Left ventricle myocardium inferior (tissue), 1 donor: Measurements from ENCODE around the gene TCF4. TPM values are rescaled to one million over a fixed set of nuclear protein-coding genes. Genes with fewer than 3 reads are reported as not detected.

Experiments used
- DNase-seq: peaks from one replicate; pipeline ENCODE4 v3.0.0-alpha.2; 2020
- H3K27ac ChIP-seq: fragments of 200-600 bp; replicated peaks from 2 replicates; pipeline ENCODE4 v1.8.0; 2021
- H3K27me3 ChIP-seq: fragments of 200-600 bp; 2 replicates; pipeline ENCODE4 v1.8.0; 2021; ENCODE audit warnings: low read depth
- H3K36me3 ChIP-seq: fragments of 200-600 bp; 2 replicates; pipeline ENCODE4 v1.8.0; 2021
- H3K4me1 ChIP-seq: fragments of 200-600 bp; 2 replicates; pipeline ENCODE4 v1.8.0; 2021
- H3K4me3 ChIP-seq: fragments of 200-600 bp; 2 replicates; pipeline ENCODE4 v1.8.0; 2021; ENCODE audit warnings: mild to moderate bottlenecking, moderate library complexity
- H3K9me3 ChIP-seq: fragments of 200-600 bp; replicated peaks from 2 replicates; pipeline ENCODE4 v1.8.0; 2021
- intact Hi-C: fragments of 100-400 bp; cut with micrococcal nuclease; formaldehyde crosslinking; loops from one replicate; pipeline ENCODE4 v1.11.0; 2022
- total RNA-seq: library from RNA; stranded (reverse); fragmentation: NEBNext Ultra II Directional; extraction: Animal tissue kit (Norgen Biotek cat#: 25700); gene quantifications from one replicate; pipeline ENCODE4 v1.2.1, GENCODE V29; 2021
- TF ChIP-seq, protein P1 (sequence below): fragments of 200-600 bp; IDR thresholded peaks from 2 replicates; pipeline ENCODE4 v1.8.0; 2021; ENCODE audit warnings: antibody characterized with exemption, mild to moderate bottlenecking, borderline replicate concordance
- donor health status: DM: no; HTN: yes; CAD: no; lungs with severe emphysema.

The TCF4 gene
- total RNA-seq, 1 donor from 2014 or later, result 58.9 TPM

DNA sequence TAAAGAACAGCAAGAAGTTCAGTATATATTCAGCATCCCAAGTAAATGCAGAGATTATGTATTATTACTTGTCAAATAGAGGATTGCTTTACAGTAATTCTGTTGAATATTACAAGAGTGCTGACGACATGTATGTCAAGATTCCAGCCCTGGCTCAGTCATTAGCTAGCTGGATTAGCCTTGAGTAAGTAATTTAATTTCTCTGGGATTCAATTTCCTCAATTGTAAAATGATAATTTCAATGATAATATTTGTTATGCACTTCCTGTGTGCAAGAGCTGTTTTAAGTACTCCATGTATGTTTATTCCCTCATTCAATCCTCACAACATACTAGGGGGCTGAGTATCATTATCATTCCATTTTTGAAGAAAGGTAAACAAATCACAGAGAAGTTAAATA, 44.0 kb downstream of the TCF4 start:
- Histone ChIP-seq H3K27ac (no peak overlapping the region), H3K4me1 (peaks cover 30% of the 10 kb centered on the region), H3K27me3 (no peaks in the 10 kb centered on the region), H3K4me3 (no peak overlapping the region), H3K9me3 (peaks cover 8% of the 10 kb centered on the region), H3K36me3 (no peaks in the 10 kb centered on the region)
- intact Hi-C loops, result no loop called here
- no peak for DNase-seq
- TF ChIP-seq, protein P1, sequence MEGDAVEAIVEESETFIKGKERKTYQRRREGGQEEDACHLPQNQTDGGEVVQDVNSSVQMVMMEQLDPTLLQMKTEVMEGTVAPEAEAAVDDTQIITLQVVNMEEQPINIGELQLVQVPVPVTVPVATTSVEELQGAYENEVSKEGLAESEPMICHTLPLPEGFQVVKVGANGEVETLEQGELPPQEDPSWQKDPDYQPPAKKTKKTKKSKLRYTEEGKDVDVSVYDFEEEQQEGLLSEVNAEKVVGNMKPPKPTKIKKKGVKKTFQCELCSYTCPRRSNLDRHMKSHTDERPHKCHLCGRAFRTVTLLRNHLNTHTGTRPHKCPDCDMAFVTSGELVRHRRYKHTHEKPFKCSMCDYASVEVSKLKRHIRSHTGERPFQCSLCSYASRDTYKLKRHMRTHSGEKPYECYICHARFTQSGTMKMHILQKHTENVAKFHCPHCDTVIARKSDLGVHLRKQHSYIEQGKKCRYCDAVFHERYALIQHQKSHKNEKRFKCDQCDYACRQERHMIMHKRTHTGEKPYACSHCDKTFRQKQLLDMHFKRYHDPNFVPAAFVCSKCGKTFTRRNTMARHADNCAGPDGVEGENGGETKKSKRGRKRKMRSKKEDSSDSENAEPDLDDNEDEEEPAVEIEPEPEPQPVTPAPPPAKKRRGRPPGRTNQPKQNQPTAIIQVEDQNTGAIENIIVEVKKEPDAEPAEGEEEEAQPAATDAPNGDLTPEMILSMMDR, result no peak

DNA sequence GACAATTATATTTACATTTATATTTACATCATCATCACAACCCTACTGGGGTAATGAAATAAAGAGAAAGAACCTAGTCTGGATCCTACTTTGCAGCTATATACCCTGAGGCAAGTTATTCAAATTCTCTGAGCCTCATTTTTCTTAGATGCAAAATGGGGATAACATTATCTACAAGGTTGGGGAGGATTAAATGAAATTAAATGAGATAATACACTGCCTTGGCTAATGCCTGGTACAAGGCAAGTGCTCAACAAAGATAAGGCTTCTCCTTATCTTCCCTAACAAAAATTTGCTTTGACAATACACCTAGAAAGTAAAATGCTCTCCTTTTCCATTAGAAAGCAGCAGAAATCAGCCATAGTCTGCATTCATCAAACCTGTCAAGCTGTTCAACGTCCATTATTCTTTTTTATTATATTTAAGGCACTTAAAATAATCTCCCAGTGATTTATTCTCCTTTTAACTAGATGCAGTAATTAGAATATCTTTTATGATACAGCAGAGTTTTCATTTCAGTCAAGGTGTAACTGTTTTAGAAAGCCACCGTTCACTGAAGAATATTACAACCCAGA, 44.8 kb downstream of the TCF4 start:
- Histone ChIP-seq H3K36me3 (no peaks in the 10 kb centered on the region), H3K4me3 (no peak overlapping the region), H3K27ac (no peak overlapping the region), H3K9me3 (peaks cover 10% of the 10 kb centered on the region), H3K27me3 (no peaks in the 10 kb centered on the region), H3K4me1 (peaks cover 25% of the 10 kb centered on the region)
- intact Hi-C loops, result no loop called here
- TF ChIP-seq, protein P1, result no peak
- no peak for DNase-seq

DNA sequence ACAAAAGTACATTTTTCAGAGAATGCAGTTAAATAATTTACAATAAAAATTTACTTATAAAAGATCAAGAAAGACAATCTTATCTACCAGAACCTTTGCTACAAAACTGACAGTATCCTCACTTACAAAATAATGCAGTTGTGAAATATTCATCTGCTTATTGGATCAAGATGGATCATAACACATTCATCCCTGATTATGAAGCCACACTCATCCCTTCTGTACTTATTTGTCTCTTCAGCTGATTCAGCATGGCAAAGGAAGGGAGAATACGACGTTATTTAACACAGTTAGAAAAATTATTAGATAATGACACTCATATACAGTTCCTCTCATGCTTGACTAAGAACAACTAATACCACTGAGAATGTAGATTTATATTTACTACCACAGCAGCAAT, 46.4 kb downstream of the TCF4 start:
- intact Hi-C loops, result no loop called here

DNA sequence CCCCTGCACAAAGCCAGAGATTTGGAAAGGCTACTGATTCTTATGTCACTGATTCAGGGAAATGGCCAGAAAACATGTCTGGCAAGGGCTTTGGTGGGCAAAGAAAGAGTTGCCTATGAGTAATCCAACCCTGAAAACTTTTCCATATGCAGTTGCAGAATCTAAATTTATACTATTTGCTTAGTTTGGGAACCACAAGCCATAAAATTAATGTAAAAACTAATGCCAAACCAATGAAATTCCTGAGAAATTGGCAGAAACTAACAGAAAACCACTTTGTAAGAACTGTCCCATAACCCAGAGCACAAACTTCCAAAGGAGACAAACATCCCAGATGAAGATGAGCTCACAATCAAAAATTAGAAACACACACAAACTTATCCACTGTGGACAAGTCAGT, 48.8 kb downstream of the TCF4 start:
- Histone ChIP-seq H3K27me3 (no peaks in the 10 kb centered on the region), H3K4me1 (peaks cover 5% of the 10 kb centered on the region), H3K27ac (no peak overlapping the region), H3K36me3 (no peaks in the 10 kb centered on the region), H3K9me3 (peaks cover 10% of the 10 kb centered on the region), H3K4me3 (no peak overlapping the region)
- intact Hi-C loops, result no loop called here
- no peak for DNase-seq
- TF ChIP-seq, protein P1, result no peak

More for the DNA sequence above, 46.4 kb downstream of the TCF4 start:
- DNase-seq, result no peak
- no peaks in the 10 kb centered on the region for H3K27me3 ChIP-seq
- no peaks in the 10 kb centered on the region for H3K36me3 ChIP-seq
- TF ChIP-seq, protein P1, result no peak
- no peak overlapping the region for H3K27ac ChIP-seq
- H3K4me1 ChIP-seq, result peaks cover 11% of the 10 kb centered on the region
- peaks cover 10% of the 10 kb centered on the region for H3K9me3 ChIP-seq
- no peak overlapping the region for H3K4me3 ChIP-seq

DNA sequence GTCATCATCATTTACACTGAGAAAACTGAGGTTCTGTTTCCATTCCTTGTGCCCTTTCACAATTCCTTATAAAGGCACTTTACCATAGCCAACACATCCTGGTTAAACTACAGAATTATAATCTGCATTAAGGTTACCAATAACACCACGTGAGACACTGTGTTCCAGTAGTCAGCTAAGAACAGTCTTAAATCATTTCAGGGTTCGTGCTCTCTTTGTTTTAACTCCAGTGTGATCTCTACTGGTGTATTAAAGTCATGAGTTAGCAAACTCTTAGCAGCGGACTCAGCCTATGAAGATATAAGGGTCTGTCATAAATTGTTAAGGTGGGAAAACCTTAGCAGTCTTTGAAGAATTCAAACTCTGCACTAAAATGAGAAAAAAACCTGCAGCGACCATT, 53.0 kb downstream of the TCF4 start:
- DNase-seq, result no peak
- Histone ChIP-seq H3K27me3 (no peaks in the 10 kb centered on the region), H3K27ac (no peak overlapping the region), H3K4me3 (no peak overlapping the region), H3K4me1 (peaks cover 4% of the 10 kb centered on the region), H3K36me3 (no peaks in the 10 kb centered on the region), H3K9me3 (peaks cover 10% of the 10 kb centered on the region)
- TF ChIP-seq, protein P1, result no peak
- intact Hi-C loops, result no loop called here
